ENCODE results near the gene NHS. TPM values are rescaled to one million over a fixed set of nuclear protein-coding genes. Genes with fewer than 3 reads are reported as not detected.
A peak's percentile ranks its signal among the peaks of the same experiment; 100 is the strongest.

Gene NHS
- total RNA-seq, 1 experiment from 2014 or later = 2.2 TPM

DNA sequence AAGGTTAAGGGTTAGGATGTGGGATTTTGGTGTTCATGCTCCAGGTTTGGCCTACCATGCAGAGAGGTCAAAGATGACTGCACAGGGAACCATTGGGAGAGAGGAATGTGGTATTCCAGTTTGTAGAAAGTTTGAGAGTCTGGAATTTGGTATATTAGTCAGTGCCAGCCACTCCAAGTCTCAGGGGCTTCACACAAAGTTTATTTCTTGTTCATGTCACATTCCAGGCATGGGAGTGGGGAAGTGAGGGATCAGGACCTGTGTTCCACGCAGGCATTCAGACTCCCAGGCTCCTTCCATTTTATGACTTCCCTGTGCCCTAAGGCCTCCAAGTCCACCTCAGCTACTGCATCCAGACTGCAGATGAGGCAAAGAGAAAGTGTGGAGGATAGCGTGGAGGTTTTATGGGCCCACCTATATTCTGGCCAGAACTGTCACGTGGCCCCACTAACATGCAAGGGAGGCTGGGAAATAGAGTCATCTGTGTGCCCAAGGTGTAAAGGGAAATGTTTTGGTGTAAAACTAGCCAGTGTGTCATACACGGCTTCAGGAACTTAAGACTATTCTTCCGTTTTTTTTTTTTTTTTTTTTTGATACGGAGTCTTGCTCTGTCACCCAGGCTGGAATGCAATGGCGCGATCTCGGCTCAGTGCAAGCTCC lies 221.7 kb downstream of the NHS start:
- Mint-ChIP-seq H3K4me3 (ENCODE audit: unreplicated experiment) (no peak overlapping the region), H3K9me3 (ENCODE audit: unreplicated experiment) (no peaks in the 10 kb centered on the region), H3K4me1 (ENCODE audit: low read depth, unreplicated experiment) (peaks cover 13% of the 10 kb centered on the region), H3K36me3 (ENCODE audit: insufficient read depth, unreplicated experiment) (no peaks in the 10 kb centered on the region), H3K27ac (ENCODE audit: unreplicated experiment) (no peak overlapping the region), H3K27me3 (ENCODE audit: insufficient read depth, unreplicated experiment) (peaks cover 3% of the 10 kb centered on the region)
- Histone ChIP-seq H3K9me3 (no peaks in the 10 kb centered on the region), H3K27me3 (replicated peaks; ENCODE audit: control insufficient read depth, insufficient read depth, low read length) (no peaks in the 10 kb centered on the region; the same call in 1 of the 2 replicates), H3K4me3 (ENCODE audit: low read depth, low read length) (no peak overlapping the region), H3K36me3 (ENCODE audit: control insufficient read depth, insufficient read depth, low read length) (no peaks in the 10 kb centered on the region), H3K4me1 (peaks cover 10% of the 10 kb centered on the region)
- POLR2A ChIA-PET = no interaction called here
- TF ChIP-seq CTCF (IDR thresholded peaks at IDR 0.05; ENCODE audit: insufficient read depth in 1 of 2, low read depth in 1 of 2, low read length in 1 of 2, severe bottlenecking in 1 of 2, unreplicated experiment in 1 of 2) = no peak
- CTCF ChIA-PET = no interaction called here
- intact Hi-C loops (cut with micrococcal nuclease; ENCODE audit: unreplicated experiment) = no loop called here
- BruUV-seq (replicated peaks) = no TSS peak
- peak in 1 of 2 experiments; percentile 30 for DNase-seq

DNA sequence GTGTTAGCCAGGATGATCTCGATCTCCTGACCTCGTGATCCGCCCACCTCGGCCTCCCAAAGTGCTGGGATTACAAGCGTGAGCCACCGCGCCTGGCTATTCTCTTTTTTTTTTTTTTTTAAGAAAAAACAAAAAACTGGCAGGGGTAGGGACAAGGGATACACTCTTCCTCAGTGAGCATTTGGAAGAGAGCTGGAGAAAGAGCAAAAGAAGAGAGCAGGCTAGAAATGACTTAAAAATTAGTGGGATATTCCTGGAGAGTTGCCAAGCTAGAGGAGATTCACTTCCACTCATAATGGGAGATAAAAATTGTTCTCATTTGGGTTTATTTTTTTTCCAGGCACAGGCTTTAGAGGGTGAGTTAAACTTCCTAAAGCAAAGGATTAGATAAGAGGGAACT lies 222.3 kb downstream of the NHS start:
- intact Hi-C loops (cut with micrococcal nuclease; ENCODE audit: unreplicated experiment) = no loop called here
- BruUV-seq (replicated peaks) = no TSS peak
- no peaks in the 10 kb centered on the region for H3K36me3 Mint-ChIP-seq (ENCODE audit: insufficient read depth, unreplicated experiment)
- no peak for TF ChIP-seq CTCF (IDR thresholded peaks at IDR 0.05; ENCODE audit: insufficient read depth in 1 of 2, low read depth in 1 of 2, low read length in 1 of 2, severe bottlenecking in 1 of 2, unreplicated experiment in 1 of 2)
- ChIA-PET POLR2A (no interaction called here), CTCF (no interaction called here)
- no peaks in the 10 kb centered on the region for H3K9me3 Mint-ChIP-seq (ENCODE audit: unreplicated experiment)
- DNase-seq = no peak
- H3K4me1 ChIP-seq = peaks cover 10% of the 10 kb centered on the region
- H3K4me3 Mint-ChIP-seq (ENCODE audit: unreplicated experiment) = no peak overlapping the region
- H3K9me3 ChIP-seq = no peaks in the 10 kb centered on the region
- no peak overlapping the region for H3K4me3 ChIP-seq (ENCODE audit: low read depth, low read length)
- H3K27me3 Mint-ChIP-seq (ENCODE audit: insufficient read depth, unreplicated experiment) = peaks cover 3% of the 10 kb centered on the region
- H3K27ac Mint-ChIP-seq (ENCODE audit: unreplicated experiment) = no peak overlapping the region
- peaks cover 13% of the 10 kb centered on the region for H3K4me1 Mint-ChIP-seq (ENCODE audit: low read depth, unreplicated experiment)
- no peaks in the 10 kb centered on the region; the same call in 1 of the 2 replicates for H3K27me3 ChIP-seq (replicated peaks; ENCODE audit: control insufficient read depth, insufficient read depth, low read length)
- no peaks in the 10 kb centered on the region for H3K36me3 ChIP-seq (ENCODE audit: control insufficient read depth, insufficient read depth, low read length)

DNA sequence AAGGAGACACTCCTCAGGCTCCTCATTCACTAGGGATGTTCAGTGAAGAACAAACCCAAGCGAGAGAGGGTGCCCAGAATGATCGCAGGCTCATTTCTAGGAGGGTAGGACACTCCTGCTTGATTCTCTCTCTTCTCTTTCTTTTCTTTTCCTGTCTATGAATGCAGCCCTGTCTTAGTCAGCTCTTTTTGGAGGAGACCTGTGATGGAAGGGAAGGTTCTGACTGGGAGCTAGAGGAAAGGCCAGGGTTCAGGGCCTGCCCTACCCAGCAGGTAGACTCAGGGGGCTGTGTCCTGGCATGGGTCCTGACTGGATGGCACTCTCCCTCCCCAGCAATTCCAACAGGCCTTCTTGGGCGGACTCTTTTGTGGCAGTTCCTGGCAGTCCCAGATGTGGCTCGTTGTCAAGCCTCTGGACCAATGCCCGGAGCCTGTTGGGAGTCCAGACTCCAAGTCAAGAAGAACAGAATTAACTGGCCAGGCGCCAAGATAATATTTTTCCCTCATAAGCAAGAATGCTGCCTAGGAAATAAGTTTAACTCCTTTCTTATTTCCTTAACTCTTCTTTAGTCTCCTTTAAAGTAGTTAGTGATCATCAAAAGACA lies 222.9 kb downstream of the NHS start:
- no peak overlapping the region for H3K27ac Mint-ChIP-seq (ENCODE audit: unreplicated experiment)
- H3K4me3 Mint-ChIP-seq (ENCODE audit: unreplicated experiment) = no peak overlapping the region
- CTCF ChIA-PET = no interaction called here
- peaks cover 10% of the 10 kb centered on the region for H3K4me1 ChIP-seq
- TF ChIP-seq CTCF (IDR thresholded peaks at IDR 0.05; ENCODE audit: insufficient read depth in 1 of 2, low read depth in 1 of 2, low read length in 1 of 2, severe bottlenecking in 1 of 2, unreplicated experiment in 1 of 2) = no peak
- H3K9me3 Mint-ChIP-seq (ENCODE audit: unreplicated experiment) = no peaks in the 10 kb centered on the region
- intact Hi-C loops (cut with micrococcal nuclease; ENCODE audit: unreplicated experiment) = no loop called here
- no TSS peak for BruUV-seq (replicated peaks)
- H3K27me3 Mint-ChIP-seq (ENCODE audit: insufficient read depth, unreplicated experiment) = peaks cover 3% of the 10 kb centered on the region
- H3K4me1 Mint-ChIP-seq (ENCODE audit: low read depth, unreplicated experiment) = peaks cover 13% of the 10 kb centered on the region
- POLR2A ChIA-PET = no interaction called here
- H3K9me3 ChIP-seq = no peaks in the 10 kb centered on the region
- H3K27me3 ChIP-seq (replicated peaks; ENCODE audit: control insufficient read depth, insufficient read depth, low read length) = no peaks in the 10 kb centered on the region; the same call in 1 of the 2 replicates
- no peaks in the 10 kb centered on the region for H3K36me3 ChIP-seq (ENCODE audit: control insufficient read depth, insufficient read depth, low read length)
- no peaks in the 10 kb centered on the region for H3K36me3 Mint-ChIP-seq (ENCODE audit: insufficient read depth, unreplicated experiment)
- no peak overlapping the region for H3K4me3 ChIP-seq (ENCODE audit: low read depth, low read length)
- DNase-seq = no peak

All from Caco-2 (cell line).